Kidney epithelial cell (primary cell): ENCODE results near the gene TBC1D16. TPM values are rescaled to one million over a fixed set of nuclear protein-coding genes. Genes with fewer than 3 reads are reported as not detected.

Experiments used
- DNase-seq: peaks from one replicate; pipeline ENCODE4 v3.0.0-alpha.2; 2010; ENCODE audit warnings: low read depth
- H3K27me3 ChIP-seq: 2 replicates; pipeline ENCODE4 v1.6.0; 2011; ENCODE audit warnings: low read length; ENCODE audit not compliant: control insufficient read depth, insufficient read depth
- H3K36me3 ChIP-seq: 2 replicates; pipeline ENCODE4 v1.5.1; 2011; ENCODE audit warnings: low read length; ENCODE audit not compliant: control insufficient read depth, insufficient read depth
- H3K4me3 ChIP-seq: 2 replicates; pipeline ENCODE4 v1.5.1; 2011; ENCODE audit warnings: low read depth, mild to moderate bottlenecking, control low read depth, low read length
- total RNA-seq: library from RNA; depleted of rRNA; stranded (reverse); fragments of >200 nt; gene quantifications from 2 replicates; pipeline ENCODE4 v1.2.3, GENCODE V29; 2015
- TF ChIP-seq, protein P1 (sequence below): IDR thresholded peaks from 2 replicates; pipeline ENCODE4 v1.5.1; 2011; ENCODE audit warnings: mild to moderate bottlenecking, moderate library complexity, low read length, control low read depth, inconsistent platforms; ENCODE audit not compliant: insufficient read depth, poor library complexity, severe bottlenecking

Gene TBC1D16
- total RNA-seq, 1 donor from 2014 or later = 58.5 TPM

DNA sequence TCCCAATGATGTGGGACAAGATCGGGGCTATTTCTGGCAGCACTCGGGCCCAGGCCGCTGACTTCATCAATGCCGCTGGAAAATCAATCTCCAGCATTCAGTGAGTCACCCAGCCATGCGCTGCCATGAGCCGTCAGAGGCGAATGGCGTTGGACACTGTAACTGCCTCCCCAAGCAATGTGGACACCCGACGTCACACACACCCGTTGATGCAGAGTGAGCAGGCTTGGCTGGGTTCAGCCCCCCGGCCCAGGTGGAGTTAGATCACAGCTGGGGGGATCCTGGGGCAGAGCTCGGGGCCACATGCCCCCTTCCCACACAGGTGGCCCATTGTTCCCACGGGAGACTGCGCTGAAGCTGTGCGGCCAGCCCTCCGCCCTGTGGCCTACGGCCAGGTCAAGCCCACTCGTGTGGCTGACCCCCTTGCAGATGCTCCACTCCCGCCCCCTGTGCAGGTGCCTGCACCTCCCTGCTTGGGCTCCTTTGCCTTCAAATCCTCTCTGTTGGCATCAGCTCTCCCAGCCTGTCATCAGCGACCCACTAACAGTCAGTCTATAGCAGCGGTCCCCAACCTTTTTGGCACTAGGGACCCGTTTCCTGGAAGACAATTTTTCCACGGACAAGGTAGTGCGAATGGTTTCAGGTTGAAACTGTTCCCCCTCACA, 89.9 kb downstream of the TBC1D16 start:
- no peak overlapping the region for H3K4me3 ChIP-seq
- TF ChIP-seq, protein P1, sequence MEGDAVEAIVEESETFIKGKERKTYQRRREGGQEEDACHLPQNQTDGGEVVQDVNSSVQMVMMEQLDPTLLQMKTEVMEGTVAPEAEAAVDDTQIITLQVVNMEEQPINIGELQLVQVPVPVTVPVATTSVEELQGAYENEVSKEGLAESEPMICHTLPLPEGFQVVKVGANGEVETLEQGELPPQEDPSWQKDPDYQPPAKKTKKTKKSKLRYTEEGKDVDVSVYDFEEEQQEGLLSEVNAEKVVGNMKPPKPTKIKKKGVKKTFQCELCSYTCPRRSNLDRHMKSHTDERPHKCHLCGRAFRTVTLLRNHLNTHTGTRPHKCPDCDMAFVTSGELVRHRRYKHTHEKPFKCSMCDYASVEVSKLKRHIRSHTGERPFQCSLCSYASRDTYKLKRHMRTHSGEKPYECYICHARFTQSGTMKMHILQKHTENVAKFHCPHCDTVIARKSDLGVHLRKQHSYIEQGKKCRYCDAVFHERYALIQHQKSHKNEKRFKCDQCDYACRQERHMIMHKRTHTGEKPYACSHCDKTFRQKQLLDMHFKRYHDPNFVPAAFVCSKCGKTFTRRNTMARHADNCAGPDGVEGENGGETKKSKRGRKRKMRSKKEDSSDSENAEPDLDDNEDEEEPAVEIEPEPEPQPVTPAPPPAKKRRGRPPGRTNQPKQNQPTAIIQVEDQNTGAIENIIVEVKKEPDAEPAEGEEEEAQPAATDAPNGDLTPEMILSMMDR = no peak
- no peaks in the 10 kb centered on the region for H3K27me3 ChIP-seq
- no peak for DNase-seq
- H3K36me3 ChIP-seq = peaks cover 3% of the 10 kb centered on the region

DNA sequence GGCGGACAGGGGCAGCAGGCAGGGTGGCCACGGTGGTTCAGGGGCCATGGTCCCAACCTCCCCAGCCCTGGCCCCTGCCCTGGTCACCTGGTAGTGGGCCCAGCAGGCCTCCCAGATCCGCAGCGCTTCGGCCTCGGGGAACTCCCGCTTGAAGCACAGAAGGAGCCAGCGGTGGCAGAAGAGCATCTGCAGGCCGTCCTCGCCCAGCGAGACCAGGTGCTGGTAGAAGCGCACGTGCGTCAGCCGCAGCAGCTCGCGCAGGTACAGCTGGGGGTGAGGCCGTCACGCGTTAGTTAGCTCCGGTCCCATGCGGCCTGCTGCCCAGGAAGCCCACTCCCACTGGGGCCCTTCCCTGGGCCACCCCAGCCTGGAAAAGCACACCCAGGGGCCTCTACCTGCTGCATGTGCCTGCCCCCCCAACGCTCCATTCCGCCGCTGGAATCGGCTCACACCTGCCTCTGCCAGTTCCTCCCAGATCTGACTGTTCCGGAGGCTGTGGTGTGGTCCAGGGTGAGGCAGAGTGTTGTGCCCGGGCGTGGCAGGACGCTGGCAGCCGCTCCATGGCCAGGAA, 90.8 kb downstream of the TBC1D16 start:
- no peaks in the 10 kb centered on the region for H3K27me3 ChIP-seq
- no peak for DNase-seq
- TF ChIP-seq, protein P1 = no peak
- no peak overlapping the region for H3K4me3 ChIP-seq
- H3K36me3 ChIP-seq = peaks cover 3% of the 10 kb centered on the region

DNA sequence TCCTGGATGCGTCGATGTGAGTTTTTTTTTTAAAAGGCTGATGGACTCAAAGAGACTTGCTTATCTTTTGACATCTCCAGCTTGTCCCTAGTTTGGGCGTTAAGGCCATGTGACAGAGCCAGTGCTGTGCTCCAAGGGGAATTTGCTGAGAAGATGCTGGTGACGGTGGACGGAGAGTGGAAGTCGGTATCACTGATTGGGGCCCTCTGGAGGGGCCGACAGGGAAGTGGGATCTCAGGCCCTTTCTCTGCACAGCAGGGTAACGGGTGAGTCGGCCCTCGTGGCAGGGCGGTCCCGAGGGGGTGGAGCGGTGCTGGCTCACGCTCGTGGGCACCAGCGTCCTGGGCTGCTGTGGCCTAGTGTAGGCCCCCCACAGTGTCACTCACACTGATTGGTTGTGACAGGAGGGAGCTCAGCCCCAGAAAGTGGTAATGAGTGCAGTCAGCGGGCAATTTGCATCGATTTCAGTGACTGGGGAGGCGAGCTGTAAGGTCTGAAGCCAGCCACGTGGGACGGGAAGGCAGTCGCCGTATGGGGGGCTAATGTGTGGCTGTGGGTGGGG, 91.3 kb downstream of the TBC1D16 start:
- peaks cover 3% of the 10 kb centered on the region for H3K36me3 ChIP-seq
- no peaks in the 10 kb centered on the region for H3K27me3 ChIP-seq
- no peak for DNase-seq
- TF ChIP-seq, protein P1 = no peak
- no peak overlapping the region for H3K4me3 ChIP-seq

DNA sequence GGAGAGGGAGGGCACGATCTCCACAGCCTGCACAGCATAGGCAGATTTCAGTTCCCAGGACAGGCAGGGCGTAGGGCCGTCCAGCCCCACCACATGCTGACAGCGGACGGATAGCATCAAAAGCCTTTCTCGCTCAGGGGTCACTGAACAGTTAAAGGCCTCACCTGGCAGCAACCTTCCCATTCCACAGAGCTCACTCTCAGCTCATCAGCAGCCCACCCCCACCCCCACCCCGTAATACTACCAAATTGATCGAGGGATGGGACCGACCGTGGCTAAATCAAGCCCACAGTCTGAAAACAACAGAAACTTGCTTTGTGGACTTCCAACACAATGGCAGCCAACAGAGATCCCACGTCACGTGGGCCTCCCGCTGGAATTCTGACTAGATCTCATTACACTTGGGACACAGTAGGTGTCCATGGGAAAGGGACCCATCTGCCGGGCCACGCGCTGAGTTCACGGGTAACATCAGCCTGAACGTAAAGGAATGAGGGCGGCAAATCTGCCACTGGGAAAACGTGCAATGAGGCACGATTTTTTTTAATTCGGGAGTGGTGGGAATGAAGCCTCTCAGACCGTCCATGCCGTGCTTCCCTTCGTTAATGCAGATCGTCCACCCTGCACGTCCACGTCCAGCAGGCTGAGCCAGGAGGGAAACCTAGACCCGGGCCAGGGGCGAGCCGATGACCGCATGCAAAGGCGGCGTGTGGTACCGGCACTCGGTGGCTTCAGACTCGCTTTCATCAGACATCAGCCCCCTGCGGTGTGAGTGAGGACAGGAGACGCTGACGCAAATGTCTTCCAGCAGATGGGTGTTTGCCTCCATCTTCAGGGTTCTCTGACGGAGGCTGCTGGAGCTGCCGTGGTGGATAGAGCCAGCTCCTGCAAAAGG, 92.1 kb downstream of the TBC1D16 start:
- no peaks in the 10 kb centered on the region for H3K27me3 ChIP-seq
- H3K4me3 ChIP-seq = no peak overlapping the region
- TF ChIP-seq, protein P1 = no peak
- DNase-seq = no peak
- H3K36me3 ChIP-seq = peaks cover 2% of the 10 kb centered on the region

DNA sequence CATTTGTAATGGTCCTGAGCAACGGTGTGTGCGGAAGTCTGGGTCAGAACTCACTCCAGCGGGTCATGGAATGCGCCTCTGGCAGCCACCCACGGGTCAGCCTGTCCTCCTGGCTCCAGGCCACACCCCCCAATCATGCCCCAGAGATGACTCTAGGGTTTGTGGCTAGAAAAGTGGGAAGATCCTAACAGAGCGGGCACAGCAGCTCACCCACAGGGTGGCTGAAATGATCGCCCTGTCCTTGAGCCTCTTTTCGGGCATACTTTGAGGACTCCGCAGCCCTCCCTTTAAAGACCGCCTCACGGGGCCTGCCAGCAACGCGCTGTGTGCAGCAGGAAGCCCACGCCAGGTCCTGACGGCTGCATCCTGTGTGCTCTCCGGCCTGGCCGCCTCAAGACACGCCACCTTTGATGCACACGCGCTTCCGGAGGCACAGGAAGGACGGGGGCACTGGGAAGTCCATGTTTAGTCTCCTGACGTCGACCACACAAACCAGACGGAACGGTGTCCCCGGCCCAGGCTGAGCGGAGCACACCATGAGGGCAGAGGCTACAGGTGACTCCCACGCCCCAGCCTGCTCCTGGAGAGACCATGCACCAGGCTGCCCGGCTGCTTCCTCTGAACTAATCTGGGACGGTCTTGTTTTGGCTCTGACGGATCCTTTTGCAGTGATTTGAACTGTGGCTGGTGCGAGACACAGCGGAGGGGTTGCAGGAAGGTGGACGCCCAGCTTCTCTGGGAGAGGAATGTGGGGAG, 92.9 kb downstream of the TBC1D16 start:
- TF ChIP-seq, protein P1 = no peak
- Histone ChIP-seq H3K27me3 (no peaks in the 10 kb centered on the region), H3K4me3 (no peak overlapping the region), H3K36me3 (peaks cover 2% of the 10 kb centered on the region)
- DNase-seq = no peak
